ENCODE measurements around the gene NR2C2. TPM values are rescaled to one million over a fixed set of nuclear protein-coding genes. Genes with fewer than 3 reads are reported as not detected.

The NR2C2 gene
- total RNA-seq, 1 donor from 2014 or later: 43.6 TPM

GRCh38 chr3:14935592-14936345, 11.6 kb upstream of the NR2C2 start:
- Mint-ChIP-seq H3K4me1 (ENCODE audit: unreplicated experiment) (peaks cover 18% of the 10 kb centered on the region), H3K27ac (peak overlapping the region; percentile 26), H3K27me3 (peaks cover 3% of the 10 kb centered on the region), H3K9me3 (no peaks in the 10 kb centered on the region), H3K4me3 (no peak overlapping the region), H3K36me3 (no peaks in the 10 kb centered on the region)
- TF ChIP-seq CTCF (conservative IDR thresholded peaks at IDR 0.05): no peak
- DNase-seq (ENCODE audit: extremely low spot score, unreplicated experiment): no peak

GRCh38 chr3:14938954-14939353, 8.4 kb upstream of the NR2C2 start:
- Mint-ChIP-seq H3K27me3 (no peaks in the 10 kb centered on the region), H3K36me3 (peaks cover 7% of the 10 kb centered on the region), H3K4me1 (ENCODE audit: unreplicated experiment) (peaks cover 11% of the 10 kb centered on the region), H3K27ac (no peak overlapping the region), H3K4me3 (no peak overlapping the region), H3K9me3 (no peaks in the 10 kb centered on the region)
- TF ChIP-seq CTCF (conservative IDR thresholded peaks at IDR 0.05): no peak
- DNase-seq (ENCODE audit: extremely low spot score, unreplicated experiment): no peak

- Mint-ChIP-seq H3K27me3 (no peaks in the 10 kb centered on the region), H3K4me3 (no peak overlapping the region), H3K9me3 (no peaks in the 10 kb centered on the region), H3K36me3 (peaks cover 15% of the 10 kb centered on the region), H3K4me1 (ENCODE audit: unreplicated experiment) (peaks cover 14% of the 10 kb centered on the region), H3K27ac (no peak overlapping the region)
- DNase-seq (ENCODE audit: extremely low spot score, unreplicated experiment): no peak
- no peak for TF ChIP-seq CTCF (conservative IDR thresholded peaks at IDR 0.05)
These were observed 5.5 kb upstream of the NR2C2 start for GRCh38 chr3:14941871-14942270.

GRCh38 chr3:14943042-14943441, 4.3 kb upstream of the NR2C2 start:
- no peak for TF ChIP-seq CTCF (conservative IDR thresholded peaks at IDR 0.05)
- no peaks in the 10 kb centered on the region for H3K27me3 Mint-ChIP-seq
- DNase-seq (ENCODE audit: extremely low spot score, unreplicated experiment): no peak
- peaks cover 15% of the 10 kb centered on the region for H3K36me3 Mint-ChIP-seq
- peak overlapping the region; percentile 23 for H3K27ac Mint-ChIP-seq
- peaks cover 14% of the 10 kb centered on the region for H3K4me1 Mint-ChIP-seq (ENCODE audit: unreplicated experiment)
- H3K9me3 Mint-ChIP-seq: no peaks in the 10 kb centered on the region
- H3K4me3 Mint-ChIP-seq: peak overlapping the region; percentile 29

- H3K4me3 Mint-ChIP-seq: peak overlapping the region; percentile 97
- peak overlapping the region; percentile 94 for H3K27ac Mint-ChIP-seq
- no peaks in the 10 kb centered on the region for H3K27me3 Mint-ChIP-seq
- no peaks in the 10 kb centered on the region for H3K9me3 Mint-ChIP-seq
- no peak for TF ChIP-seq CTCF (conservative IDR thresholded peaks at IDR 0.05)
- H3K4me1 Mint-ChIP-seq (ENCODE audit: unreplicated experiment): peaks cover 36% of the 10 kb centered on the region
- peaks cover 32% of the 10 kb centered on the region for H3K36me3 Mint-ChIP-seq
- DNase-seq (ENCODE audit: extremely low spot score, unreplicated experiment): no peak
These were observed 1.1 kb upstream of the NR2C2 start for GRCh38 chr3:14946236-14946635.

Measured in type B pancreatic cell (in vitro differentiated cells).